ENCODE results near the gene BBS9.

The BBS9 gene

DNA sequence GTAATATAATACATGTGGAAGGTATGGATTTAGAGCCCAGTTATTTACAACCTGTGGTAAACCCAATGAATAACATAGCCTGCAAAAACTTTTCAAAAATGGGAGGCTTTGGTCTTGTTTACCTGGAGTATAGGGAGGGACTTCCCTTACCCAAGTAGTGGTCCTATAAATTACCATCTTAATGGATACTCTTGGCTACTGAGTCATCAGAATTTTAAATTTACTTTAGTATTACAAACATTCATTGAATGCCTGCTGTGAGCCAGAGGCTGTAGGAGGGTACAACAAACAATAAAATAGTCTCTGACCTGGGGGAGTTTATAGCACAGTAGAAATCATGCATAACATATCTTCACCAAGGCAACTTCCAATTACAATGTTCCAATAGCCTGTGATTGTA is 365.1 kb downstream of the BBS9 start:
- H3K4me3 ChIP-seq (ENCODE audit: control insufficient read depth, low read depth, low read length), result no peak overlapping the region
- no peak for DNase-seq (ENCODE audit: low read depth)

DNA sequence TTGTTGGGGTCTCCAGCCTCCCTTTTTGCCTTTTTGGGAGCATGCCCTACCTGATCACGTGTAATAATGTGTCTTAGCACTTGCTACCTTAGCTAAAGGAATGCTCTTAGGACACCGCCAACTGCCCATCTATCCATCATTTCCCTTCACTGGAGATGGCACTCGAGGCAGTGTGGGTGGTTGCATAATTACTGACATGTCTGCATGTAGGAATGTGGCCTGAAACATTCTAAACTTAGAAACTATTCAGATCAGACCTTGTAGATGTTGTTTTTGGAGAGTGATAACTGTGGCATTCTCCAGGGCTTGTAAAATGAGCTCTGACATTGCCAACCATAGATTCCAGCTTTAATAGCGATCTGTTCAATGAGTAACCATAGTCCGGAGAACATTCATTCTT is 365.8 kb downstream of the BBS9 start:
- no peak overlapping the region for H3K4me3 ChIP-seq (ENCODE audit: control insufficient read depth, low read depth, low read length)
- TF ChIP-seq, protein P1, sequence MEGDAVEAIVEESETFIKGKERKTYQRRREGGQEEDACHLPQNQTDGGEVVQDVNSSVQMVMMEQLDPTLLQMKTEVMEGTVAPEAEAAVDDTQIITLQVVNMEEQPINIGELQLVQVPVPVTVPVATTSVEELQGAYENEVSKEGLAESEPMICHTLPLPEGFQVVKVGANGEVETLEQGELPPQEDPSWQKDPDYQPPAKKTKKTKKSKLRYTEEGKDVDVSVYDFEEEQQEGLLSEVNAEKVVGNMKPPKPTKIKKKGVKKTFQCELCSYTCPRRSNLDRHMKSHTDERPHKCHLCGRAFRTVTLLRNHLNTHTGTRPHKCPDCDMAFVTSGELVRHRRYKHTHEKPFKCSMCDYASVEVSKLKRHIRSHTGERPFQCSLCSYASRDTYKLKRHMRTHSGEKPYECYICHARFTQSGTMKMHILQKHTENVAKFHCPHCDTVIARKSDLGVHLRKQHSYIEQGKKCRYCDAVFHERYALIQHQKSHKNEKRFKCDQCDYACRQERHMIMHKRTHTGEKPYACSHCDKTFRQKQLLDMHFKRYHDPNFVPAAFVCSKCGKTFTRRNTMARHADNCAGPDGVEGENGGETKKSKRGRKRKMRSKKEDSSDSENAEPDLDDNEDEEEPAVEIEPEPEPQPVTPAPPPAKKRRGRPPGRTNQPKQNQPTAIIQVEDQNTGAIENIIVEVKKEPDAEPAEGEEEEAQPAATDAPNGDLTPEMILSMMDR (IDR thresholded peaks at IDR 0.05; ENCODE audit: control insufficient read depth, insufficient read depth, low read depth, low read length, missing control alignments), result no peak
- DNase-seq (ENCODE audit: low read depth), result peak; percentile 83

More for the DNA sequence above, 365.1 kb downstream of the BBS9 start:
- TF ChIP-seq, protein P1 (IDR thresholded peaks at IDR 0.05; ENCODE audit: control insufficient read depth, insufficient read depth, low read depth, low read length, missing control alignments), result no peak

DNA sequence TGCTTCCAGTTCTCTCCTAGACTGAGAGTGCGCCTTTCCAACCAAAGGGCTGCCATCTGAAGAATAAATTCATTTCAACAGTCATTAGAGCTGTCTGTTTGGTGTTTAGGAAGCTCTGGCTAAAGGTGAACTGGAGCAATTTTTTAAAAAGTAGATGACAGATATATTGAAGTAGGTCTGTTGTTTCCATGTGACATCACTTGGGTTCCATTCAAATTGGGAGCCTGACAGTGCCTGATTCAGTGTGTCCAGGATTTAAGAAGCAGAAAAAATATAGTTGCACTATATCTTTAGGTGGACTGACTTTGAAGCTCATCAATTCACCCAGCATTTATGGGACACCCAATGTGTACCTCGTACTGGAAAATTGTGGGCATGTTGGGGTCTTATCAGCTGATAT is 367.7 kb downstream of the BBS9 start:
- no peak overlapping the region for H3K4me3 ChIP-seq (ENCODE audit: control insufficient read depth, low read depth, low read length)
- TF ChIP-seq, protein P1 (IDR thresholded peaks at IDR 0.05; ENCODE audit: control insufficient read depth, insufficient read depth, low read depth, low read length, missing control alignments), result no peak
- no peak for DNase-seq (ENCODE audit: low read depth)

DNA sequence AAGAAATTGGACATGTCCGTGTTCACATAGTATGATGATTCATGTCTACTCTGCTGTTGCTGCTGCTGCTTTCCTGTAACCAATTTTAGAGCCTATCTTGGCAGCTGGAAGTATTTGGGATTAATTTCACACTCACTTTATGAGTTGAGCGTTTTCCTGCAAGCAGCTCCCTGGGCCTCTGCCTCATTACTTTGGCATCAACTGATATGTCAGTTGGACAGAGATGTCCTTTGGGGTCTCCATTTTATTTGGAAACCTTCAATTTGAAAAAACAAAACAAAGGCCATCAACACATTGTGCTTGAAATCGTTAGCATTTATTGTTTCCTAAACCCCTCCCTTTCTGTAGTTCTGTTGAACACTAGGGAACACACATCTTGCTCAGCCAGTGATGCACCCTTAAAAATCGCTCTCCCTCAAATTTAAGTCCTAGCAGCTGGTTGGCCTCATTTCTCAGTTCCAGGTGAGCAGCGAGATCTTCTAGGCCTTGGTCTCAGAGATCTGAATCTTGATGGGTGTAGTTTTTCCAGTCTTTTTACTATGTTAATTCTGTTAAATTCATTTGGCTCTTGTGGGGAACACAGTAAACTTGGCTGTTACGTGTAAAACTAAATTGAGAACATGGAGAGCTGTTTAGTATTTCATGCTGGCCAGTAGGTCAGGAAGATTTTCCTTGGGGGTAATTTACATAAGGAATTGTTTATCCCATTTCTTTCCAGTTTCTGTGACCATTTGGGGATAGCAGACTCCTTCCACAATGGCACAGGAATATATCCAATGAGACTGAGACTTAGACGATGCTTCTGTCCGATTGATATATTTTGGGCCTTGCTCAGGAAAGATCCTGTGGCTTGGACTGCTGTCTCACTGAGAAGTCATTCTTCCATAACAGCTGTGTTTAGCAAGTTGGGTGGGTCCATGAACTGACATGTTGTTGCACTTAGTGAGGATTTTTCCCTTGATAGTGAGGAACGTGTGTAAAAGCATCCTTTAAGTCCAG is 371.6 kb downstream of the BBS9 start:
- TF ChIP-seq, protein P1 (IDR thresholded peaks at IDR 0.05; ENCODE audit: control insufficient read depth, insufficient read depth, low read depth, low read length, missing control alignments), result no peak
- H3K4me3 ChIP-seq (ENCODE audit: control insufficient read depth, low read depth, low read length), result no peak overlapping the region
- peak; percentile 52 for DNase-seq (ENCODE audit: low read depth)

DNA sequence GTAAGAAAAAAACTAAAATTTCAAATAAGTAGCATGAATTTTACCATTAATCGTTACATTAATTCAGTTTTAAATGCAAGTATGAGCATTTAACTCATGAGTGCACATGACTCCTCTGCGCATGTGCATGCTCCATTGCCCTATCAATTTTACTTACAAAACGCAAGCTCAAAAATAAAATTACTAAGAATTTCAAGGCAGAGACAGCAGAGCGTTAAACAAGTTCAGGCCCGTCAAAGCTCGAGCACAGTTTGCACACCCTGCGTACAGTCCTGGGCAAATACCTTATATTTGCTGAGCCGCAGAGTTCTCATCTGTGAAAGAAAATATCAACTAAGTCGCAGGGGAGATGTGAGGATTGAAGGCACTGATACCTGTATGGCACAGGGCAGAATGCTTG is 373.6 kb downstream of the BBS9 start:
- no peak overlapping the region for H3K4me3 ChIP-seq (ENCODE audit: control insufficient read depth, low read depth, low read length)
- TF ChIP-seq, protein P1 (IDR thresholded peaks at IDR 0.05; ENCODE audit: control insufficient read depth, insufficient read depth, low read depth, low read length, missing control alignments), result no peak
- no peak for DNase-seq (ENCODE audit: low read depth)

DNA sequence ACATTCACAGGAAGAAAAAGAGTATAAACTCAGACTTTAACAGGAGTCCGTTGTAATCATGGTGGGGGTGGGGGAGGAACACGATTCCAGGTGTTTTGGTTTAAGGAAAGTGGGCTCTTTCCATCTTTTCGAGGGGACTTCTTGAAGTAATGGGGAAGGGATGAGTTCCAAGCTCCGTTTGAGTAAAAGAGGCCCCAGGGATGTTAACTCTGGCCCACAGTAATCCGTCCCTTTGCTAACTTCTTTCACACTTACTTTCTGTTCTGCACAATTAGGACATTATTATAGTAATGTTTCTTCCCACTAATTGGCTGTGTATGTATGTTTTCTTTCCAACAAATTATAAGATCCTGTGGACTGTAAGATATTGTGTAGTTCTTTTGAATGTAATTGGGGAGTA is 374.4 kb downstream of the BBS9 start:
- TF ChIP-seq, protein P1 (IDR thresholded peaks at IDR 0.05; ENCODE audit: control insufficient read depth, insufficient read depth, low read depth, low read length, missing control alignments), result no peak
- no peak overlapping the region for H3K4me3 ChIP-seq (ENCODE audit: control insufficient read depth, low read depth, low read length)
- no peak for DNase-seq (ENCODE audit: low read depth)
